OCI-LY7 (cell line): ENCODE results near the gene USP53. TPM values are rescaled to one million over a fixed set of nuclear protein-coding genes. Genes with fewer than 3 reads are reported as not detected.

ENCODE experiments used
- BruUV-seq: library from RNA; stranded (reverse); fragments of 400-500 nt; replicated peaks from 2 replicates; lab custom pipeline; 2021; lab: Mats Ljungman, UMichigan
- CTCF ChIA-PET: fragments of 300-600 bp; sonication (Branson Sonifier 250); formaldehyde crosslinking; loops from one replicate; lab custom pipeline; 2022; ENCODE audit warnings: antibody characterized with exemption; ENCODE audit not compliant: unreplicated experiment; lab: Charles Lee
- POLR2A ChIA-PET: fragments of 300-600 bp; sonication (Branson Sonifier 250); formaldehyde crosslinking; loops from one replicate; lab custom pipeline; 2022; ENCODE audit warnings: antibody characterized with exemption; lab: Charles Lee
- DNase-seq: peaks from one replicate; pipeline ENCODE4 v3.0.0-alpha.2; 2015; ENCODE audit warnings: low spot score
- H2AFZ ChIP-seq: fragments of 200-600 bp; sonication (generic), shearing (Covaris generic); 2 replicates; pipeline ENCODE4 v1.6.1; 2014; ENCODE audit warnings: mild to moderate bottlenecking, antibody characterized with exemption, low read length, moderate library complexity
- H3K27ac ChIP-seq: fragments of 200-600 bp; sonication (generic); 2 replicates; pipeline ENCODE4 v1.5.1; 2014; ENCODE audit warnings: mixed run types, low read depth, mild to moderate bottlenecking, moderate library complexity, low read length, inconsistent platforms; ENCODE audit not compliant: poor library complexity, severe bottlenecking
- H3K36me3 ChIP-seq: fragments of 200-600 bp; sonication (generic); 2 replicates; pipeline ENCODE4 v1.6.1; 2014; ENCODE audit warnings: mild to moderate bottlenecking, antibody characterized with exemption, low read length, moderate library complexity, mixed read lengths; ENCODE audit not compliant: insufficient read depth
- H3K4me1 ChIP-seq: fragments of 200-600 bp; sonication (generic); 2 replicates; pipeline ENCODE4 v1.5.1; 2014; ENCODE audit warnings: mild to moderate bottlenecking, low read length; ENCODE audit not compliant: insufficient read depth, poor library complexity, severe bottlenecking
- H3K4me2 ChIP-seq: fragments of 200-600 bp; sonication (generic); 2 replicates; pipeline ENCODE4 v1.6.1; 2014; ENCODE audit warnings: mild to moderate bottlenecking, low read length
- H3K4me3 ChIP-seq: fragments of 200-600 bp; sonication (generic); 2 replicates; pipeline ENCODE4 v1.5.1; 2014; ENCODE audit warnings: mild to moderate bottlenecking, low read depth, low read length; ENCODE audit not compliant: poor library complexity, severe bottlenecking
- H3K79me2 ChIP-seq: fragments of 200-600 bp; sonication (generic); 2 replicates; pipeline ENCODE4 v1.6.1; 2016; ENCODE audit warnings: low read depth, mild to moderate bottlenecking, low read length, moderate library complexity, mixed read lengths; ENCODE audit not compliant: insufficient read depth
- H3K9me2 ChIP-seq: fragments of 200-600 bp; sonication (generic); 2 replicates; pipeline ENCODE4 v1.6.1; 2016; ENCODE audit warnings: mild to moderate bottlenecking, low read length, mixed read lengths; ENCODE audit not compliant: insufficient read depth
- H3K9me3 ChIP-seq: fragments of 200-600 bp; sonication (generic); 2 replicates; pipeline ENCODE4 v1.6.1; 2014; ENCODE audit warnings: mild to moderate bottlenecking, mixed run types, low read length, mixed read lengths
- H4K20me1 ChIP-seq: fragments of 200-600 bp; sonication (generic); 2 replicates; pipeline ENCODE4 v1.6.1; 2014; ENCODE audit warnings: mild to moderate bottlenecking, antibody characterized with exemption, low read length, moderate library complexity, mixed read lengths; ENCODE audit not compliant: insufficient read depth
- EZH2phosphoT487 ChIP-seq: fragments of 200-600 bp; sonication (generic); IDR thresholded peaks from 2 replicates; pipeline ENCODE4 v1.6.1; 2018; ENCODE audit warnings: low read depth, borderline replicate concordance, mild to moderate bottlenecking, mixed run types, antibody characterized with exemption, low read length, moderate library complexity, mixed read lengths
- intact Hi-C: fragments of 100-400 bp; cut with micrococcal nuclease; formaldehyde crosslinking; loops from one replicate; pipeline ENCODE4 v1.10.0; 2022; ENCODE audit not compliant: unreplicated experiment
- total RNA-seq, 2 experiments: library from RNA; depleted of rRNA in 1 of 2; stranded (reverse); fragments of >200 nt in 1 of 2; shearing (Covaris generic) in 1 of 2; gene quantifications; 2 replicates each; pipeline ENCODE4 v1.2.3, GENCODE V29; 2014 to 2022
- TF ChIP-seq, protein P1 (sequence below): fragments of 200-600 bp; sonication (generic); conservative IDR thresholded peaks from 2 replicates; pipeline ENCODE4 v1.5.1; 2014; ENCODE audit warnings: mild to moderate bottlenecking, antibody characterized with exemption, low read length, moderate library complexity, mixed read lengths

Gene USP53
- total RNA-seq, 2 experiments from 2014 or later = 4.9 to 9.2 TPM

DNA sequence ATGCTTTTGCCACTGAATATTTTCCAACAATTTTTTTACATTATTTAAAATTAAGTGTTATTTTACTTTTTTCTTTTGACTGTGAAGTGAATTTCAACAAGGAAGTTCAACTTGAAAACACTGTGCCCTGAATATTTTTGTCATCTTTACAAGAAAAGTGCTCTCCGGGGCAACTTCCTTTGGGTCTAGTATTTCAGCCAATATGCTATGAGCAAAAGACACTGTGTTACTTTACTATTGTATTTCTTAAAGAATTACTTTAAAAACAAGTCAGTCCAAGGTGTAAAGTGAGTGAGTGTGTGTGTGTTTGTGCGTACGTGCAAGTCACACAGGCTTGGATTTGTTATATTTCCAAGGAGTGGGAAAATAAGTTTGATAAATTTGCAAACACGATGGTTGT, 7.6 kb upstream of the USP53 start:
- TF ChIP-seq, protein P1, sequence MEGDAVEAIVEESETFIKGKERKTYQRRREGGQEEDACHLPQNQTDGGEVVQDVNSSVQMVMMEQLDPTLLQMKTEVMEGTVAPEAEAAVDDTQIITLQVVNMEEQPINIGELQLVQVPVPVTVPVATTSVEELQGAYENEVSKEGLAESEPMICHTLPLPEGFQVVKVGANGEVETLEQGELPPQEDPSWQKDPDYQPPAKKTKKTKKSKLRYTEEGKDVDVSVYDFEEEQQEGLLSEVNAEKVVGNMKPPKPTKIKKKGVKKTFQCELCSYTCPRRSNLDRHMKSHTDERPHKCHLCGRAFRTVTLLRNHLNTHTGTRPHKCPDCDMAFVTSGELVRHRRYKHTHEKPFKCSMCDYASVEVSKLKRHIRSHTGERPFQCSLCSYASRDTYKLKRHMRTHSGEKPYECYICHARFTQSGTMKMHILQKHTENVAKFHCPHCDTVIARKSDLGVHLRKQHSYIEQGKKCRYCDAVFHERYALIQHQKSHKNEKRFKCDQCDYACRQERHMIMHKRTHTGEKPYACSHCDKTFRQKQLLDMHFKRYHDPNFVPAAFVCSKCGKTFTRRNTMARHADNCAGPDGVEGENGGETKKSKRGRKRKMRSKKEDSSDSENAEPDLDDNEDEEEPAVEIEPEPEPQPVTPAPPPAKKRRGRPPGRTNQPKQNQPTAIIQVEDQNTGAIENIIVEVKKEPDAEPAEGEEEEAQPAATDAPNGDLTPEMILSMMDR = no peak
- TF ChIP-seq EZH2phosphoT487 = no peak
- Histone ChIP-seq H3K79me2 (no peaks in the 10 kb centered on the region), H3K9me2 (no peaks in the 10 kb centered on the region), H3K4me2 (no peak overlapping the region), H2AFZ (no peak overlapping the region), H3K4me1 (no peaks in the 10 kb centered on the region), H3K9me3 (no peaks in the 10 kb centered on the region), H3K4me3 (no peak overlapping the region), H3K27ac (no peak overlapping the region), H4K20me1 (no peaks in the 10 kb centered on the region), H3K36me3 (no peaks in the 10 kb centered on the region)
- ChIA-PET CTCF (no interaction called here), POLR2A (interaction anchor here (0.6 kb wide), 1 partner anchor 116 kb away, joined by 3 read pairs; no protein-coding TSS in a partner anchor)
- intact Hi-C loops = no loop called here
- DNase-seq = no peak
- no TSS peak for BruUV-seq

DNA sequence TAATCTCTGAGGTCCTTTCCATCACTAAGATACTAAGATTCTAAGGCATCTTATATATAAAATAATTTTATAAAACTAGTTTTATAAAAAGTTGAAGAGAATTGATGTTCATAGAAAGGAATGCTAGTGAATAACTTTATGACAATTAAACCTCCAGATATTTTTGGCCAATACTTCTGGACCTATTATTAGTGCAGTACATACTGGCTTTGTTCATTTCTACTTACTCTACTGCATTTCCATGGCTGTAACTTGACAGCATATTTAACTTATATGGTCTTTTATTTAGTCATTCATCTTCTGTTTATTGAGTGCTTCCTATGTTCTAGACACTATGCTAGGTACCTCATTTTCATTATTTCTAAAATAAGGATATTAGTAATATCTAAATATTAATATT, 6.8 kb upstream of the USP53 start:
- H2AFZ ChIP-seq = no peak overlapping the region
- no peaks in the 10 kb centered on the region for H3K9me3 ChIP-seq
- H3K9me2 ChIP-seq = no peaks in the 10 kb centered on the region
- BruUV-seq = no TSS peak
- ChIA-PET CTCF (no interaction called here), POLR2A (no interaction called here)
- H3K79me2 ChIP-seq = no peaks in the 10 kb centered on the region
- intact Hi-C loops = no loop called here
- H3K27ac ChIP-seq = no peak overlapping the region
- no peaks in the 10 kb centered on the region for H3K4me1 ChIP-seq
- H3K36me3 ChIP-seq = no peaks in the 10 kb centered on the region
- H4K20me1 ChIP-seq = no peaks in the 10 kb centered on the region
- no peak for DNase-seq
- no peak overlapping the region for H3K4me2 ChIP-seq
- no peak overlapping the region for H3K4me3 ChIP-seq
- TF ChIP-seq EZH2phosphoT487 = no peak
- TF ChIP-seq, protein P1 = no peak

DNA sequence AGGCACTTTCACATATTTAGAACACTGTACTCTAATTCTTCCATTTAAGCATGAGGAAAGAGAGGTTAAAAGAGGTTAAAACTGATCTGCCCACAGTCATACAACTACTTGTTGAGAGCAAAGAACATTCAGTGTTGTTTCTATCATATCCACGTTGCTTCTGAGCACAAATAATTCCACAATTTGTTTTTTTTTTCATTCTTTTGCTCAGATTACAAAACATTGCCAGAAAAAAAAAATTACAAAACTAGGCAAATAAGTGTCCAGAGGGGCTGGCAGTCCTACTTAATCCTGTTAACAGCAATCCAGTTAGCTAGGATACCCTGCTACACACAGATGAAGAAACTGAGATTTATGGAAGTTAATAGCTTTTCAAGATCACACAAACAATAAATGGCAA, 6.3 kb upstream of the USP53 start:
- no peak overlapping the region for H2AFZ ChIP-seq
- no peaks in the 10 kb centered on the region for H3K79me2 ChIP-seq
- no peak overlapping the region for H3K27ac ChIP-seq
- TF ChIP-seq, protein P1 = no peak
- TF ChIP-seq EZH2phosphoT487 = no peak
- H3K4me1 ChIP-seq = peaks cover 3% of the 10 kb centered on the region
- H3K36me3 ChIP-seq = no peaks in the 10 kb centered on the region
- no peaks in the 10 kb centered on the region for H3K9me2 ChIP-seq
- no peak for DNase-seq
- no peaks in the 10 kb centered on the region for H3K9me3 ChIP-seq
- H3K4me3 ChIP-seq = no peak overlapping the region
- no TSS peak for BruUV-seq
- ChIA-PET CTCF (no interaction called here), POLR2A (no interaction called here)
- intact Hi-C loops = no loop called here
- H3K4me2 ChIP-seq = no peak overlapping the region
- H4K20me1 ChIP-seq = no peaks in the 10 kb centered on the region
